ENCODE results near the gene L1CAM. TPM values are rescaled to one million over a fixed set of nuclear protein-coding genes. Genes with fewer than 3 reads are reported as not detected.

The L1CAM gene
- total and polyA plus RNA-seq, 2 donors (not counting 1 experiment from before 2014, with no cell fraction given): 9.4 to 19.9 TPM

GRCh38 chrX:153825042-153825441 lies 60.9 kb downstream of the L1CAM start:
- Mint-ChIP-seq H3K27me3 (peaks cover 33% of the 10 kb centered on the region), H3K4me1 (peaks cover 8% of the 10 kb centered on the region), H3K9me3 (ENCODE audit: insufficient read depth) (no peaks in the 10 kb centered on the region), H3K27ac (no peak overlapping the region), H3K4me3 (no peak overlapping the region)
- H2AFZ ChIP-seq (ENCODE audit: insufficient read depth, low read depth, low read length, poor library complexity, severe bottlenecking): no peak overlapping the region
- H3K9me3 ChIP-seq (ENCODE audit: control extremely low read depth in 1 of 3, control insufficient read depth in 2 of 3, insufficient read depth in 1 of 3, low read length in 2 of 3): peaks cover 0 to 6% (median 0%) of the 10 kb centered on the region in 3 donors
- H3K4me3 ChIP-seq (ENCODE audit: control extremely low read depth in 1 of 5, extremely low read depth in 1 of 5, insufficient read depth in 1 of 5, low read depth in 2 of 5, low read length in 4 of 5): no peak overlapping the region
- intact Hi-C loops (cut with micrococcal nuclease): no loop called here
- ATAC-seq (ENCODE audit: low read depth): no peak
- ChIA-PET POLR2A (no interaction called here), CTCF (no interaction called here)
- DNase-seq: no peak
- WGBS (ENCODE audit: insufficient coverage): 40% methylated on average over 2 of the region's 8 CpGs
- H3K27ac ChIP-seq (ENCODE audit: low read length in 2 of 2): no peak overlapping the region
- no peaks in the 10 kb centered on the region for H3K79me2 ChIP-seq (ENCODE audit: control insufficient read depth, insufficient read depth, low read length)
- H3K9ac ChIP-seq (ENCODE audit: low read length): no peak overlapping the region
- no peak overlapping the region for H3K4me2 ChIP-seq (replicated peaks; ENCODE audit: low read depth, low read length, poor library complexity, severe bottlenecking)
- H3K36me3 ChIP-seq (replicated peaks in 1 of 2; ENCODE audit: control extremely low read depth in 1 of 2, control insufficient read depth in 1 of 2, extremely low read depth in 1 of 2, insufficient read depth in 2 of 2, low read length in 1 of 2): no peaks in the 10 kb centered on the region
- no peaks in the 10 kb centered on the region for H4K20me1 ChIP-seq (ENCODE audit: control insufficient read depth, insufficient read depth, low read length, poor library complexity, severe bottlenecking)
- peaks cover 7 to 16% of the 10 kb centered on the region in 2 donors for H3K4me1 ChIP-seq (ENCODE audit: control insufficient read depth in 2 of 2, insufficient read depth in 2 of 2, low read length in 2 of 2)
- TF ChIP-seq CTCF (IDR thresholded peaks at IDR 0.05): no peak
- TF ChIP-seq EZH2 (IDR thresholded peaks at IDR 0.05; ENCODE audit: borderline replicate concordance, insufficient read depth, low read depth, low read length, poor library complexity, severe bottlenecking): no peak
- peaks cover 0 to 39% (median 10%) of the 10 kb centered on the region in 4 experiments for H3K27me3 ChIP-seq (replicated peaks in 1 of 4; ENCODE audit: control extremely low read depth in 1 of 4, control insufficient read depth in 3 of 4, insufficient read depth in 4 of 4, low read length in 3 of 4)

DNA sequence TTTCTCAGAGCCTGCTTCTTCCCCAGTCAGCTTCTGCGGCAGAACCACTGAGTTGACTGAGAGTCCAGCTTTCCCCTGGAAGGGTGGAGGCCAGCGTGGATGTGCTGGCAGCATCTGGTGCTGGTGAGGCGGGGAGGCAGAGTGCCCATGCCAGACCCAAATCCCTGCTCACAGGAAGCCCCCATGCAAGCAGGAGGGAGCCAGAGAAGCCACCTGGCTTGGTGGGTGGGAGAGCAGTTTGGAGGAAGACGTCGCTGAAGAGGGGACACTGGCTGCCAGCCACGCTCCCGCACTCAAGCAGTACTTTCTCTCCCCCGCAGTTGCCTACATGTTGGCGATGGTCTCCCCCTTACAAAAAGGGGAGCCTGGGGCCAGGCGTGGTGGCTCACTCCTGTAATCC lies 61.6 kb downstream of the L1CAM start:
- Mint-ChIP-seq H3K27me3 (peaks cover 33% of the 10 kb centered on the region), H3K27ac (no peak overlapping the region)
- TF ChIP-seq EZH2 (IDR thresholded peaks at IDR 0.05; ENCODE audit: borderline replicate concordance, insufficient read depth, low read depth, low read length, poor library complexity, severe bottlenecking) (no peak), CTCF (IDR thresholded peaks at IDR 0.05) (no peak)

More for the DNA sequence above, 61.6 kb downstream of the L1CAM start:
- H3K4me3 Mint-ChIP-seq: no peak overlapping the region
- POLR2A ChIA-PET: no interaction called here
- Histone ChIP-seq H3K4me3 (ENCODE audit: control extremely low read depth in 1 of 5, extremely low read depth in 1 of 5, insufficient read depth in 1 of 5, low read depth in 2 of 5, low read length in 4 of 5) (no peak overlapping the region), H3K79me2 (ENCODE audit: control insufficient read depth, insufficient read depth, low read length) (no peaks in the 10 kb centered on the region), H3K36me3 (replicated peaks in 1 of 2; ENCODE audit: control extremely low read depth in 1 of 2, control insufficient read depth in 1 of 2, extremely low read depth in 1 of 2, insufficient read depth in 2 of 2, low read length in 1 of 2) (no peaks in the 10 kb centered on the region), H2AFZ (ENCODE audit: insufficient read depth, low read depth, low read length, poor library complexity, severe bottlenecking) (no peak overlapping the region), H3K4me2 (replicated peaks; ENCODE audit: low read depth, low read length, poor library complexity, severe bottlenecking) (no peak overlapping the region), H3K9me3 (ENCODE audit: control extremely low read depth in 1 of 3, control insufficient read depth in 2 of 3, insufficient read depth in 1 of 3, low read length in 2 of 3) (peaks cover 0 to 6% (median 0%) of the 10 kb centered on the region in 3 donors), H4K20me1 (ENCODE audit: control insufficient read depth, insufficient read depth, low read length, poor library complexity, severe bottlenecking) (no peaks in the 10 kb centered on the region), H3K27ac (ENCODE audit: low read length in 2 of 2) (no peak overlapping the region), H3K9ac (ENCODE audit: low read length) (no peak overlapping the region), H3K27me3 (replicated peaks in 1 of 4; ENCODE audit: control extremely low read depth in 1 of 4, control insufficient read depth in 3 of 4, insufficient read depth in 4 of 4, low read length in 3 of 4) (peaks cover 0 to 37% (median 10%) of the 10 kb centered on the region in 4 experiments), H3K4me1 (ENCODE audit: control insufficient read depth in 2 of 2, insufficient read depth in 2 of 2, low read length in 2 of 2) (peaks cover 8 to 15% of the 10 kb centered on the region in 2 donors)
- DNase-seq (no peak), ATAC-seq (ENCODE audit: low read depth) (no peak)
- no peaks in the 10 kb centered on the region for H3K9me3 Mint-ChIP-seq (ENCODE audit: insufficient read depth)
- CTCF ChIA-PET: no interaction called here
- H3K4me1 Mint-ChIP-seq: peaks cover 7% of the 10 kb centered on the region
- 73% methylated on average over 2 of the region's 10 CpGs for WGBS (ENCODE audit: insufficient coverage)
- intact Hi-C loops (cut with micrococcal nuclease): no loop called here
